Measurements from ENCODE around the gene TLR10. TPM values are rescaled to one million over a fixed set of nuclear protein-coding genes. Genes with fewer than 3 reads are reported as not detected.

The TLR10 gene
- total RNA-seq, 1 experiment from 2014 or later = not detected

GRCh38 chr4:38764277-38764676 is 18.5 kb downstream of the TLR10 start:
- CTCF ChIA-PET = interaction anchor here (0.5 kb wide), 1 partner anchor 70 kb away, joined by 5 read pairs; no protein-coding TSS in a partner anchor
- Histone ChIP-seq H3F3A (ENCODE audit: insufficient read depth, low read depth) (no peaks in the 10 kb centered on the region), H3K4me1 (replicated peaks; ENCODE audit: insufficient read depth) (no peaks in the 10 kb centered on the region), H4K20me1 (ENCODE audit: insufficient read depth) (no peaks in the 10 kb centered on the region), H3K36me3 (ENCODE audit: low read depth) (no peaks in the 10 kb centered on the region), H3K27ac (no peak overlapping the region), H2AFZ (no peak overlapping the region), H3K4me2 (no peak overlapping the region), H3K9me3 (ENCODE audit: insufficient read depth, low read depth) (no peaks in the 10 kb centered on the region), H3K9me2 (ENCODE audit: insufficient read depth) (no peaks in the 10 kb centered on the region), H3K79me2 (ENCODE audit: low read depth) (no peaks in the 10 kb centered on the region), H3K4me3 (no peak overlapping the region), H3K27me3 (ENCODE audit: insufficient read depth, low read depth) (no peaks in the 10 kb centered on the region)
- POLR2A ChIA-PET (ENCODE audit: unreplicated experiment) = no interaction called here
- intact Hi-C loops (cut with micrococcal nuclease; ENCODE audit: unreplicated experiment) = no loop called here
- no peak for TF ChIP-seq EZH2 (IDR thresholded peaks at IDR 0.05; ENCODE audit: low read depth)
- TF ChIP-seq, protein P1, sequence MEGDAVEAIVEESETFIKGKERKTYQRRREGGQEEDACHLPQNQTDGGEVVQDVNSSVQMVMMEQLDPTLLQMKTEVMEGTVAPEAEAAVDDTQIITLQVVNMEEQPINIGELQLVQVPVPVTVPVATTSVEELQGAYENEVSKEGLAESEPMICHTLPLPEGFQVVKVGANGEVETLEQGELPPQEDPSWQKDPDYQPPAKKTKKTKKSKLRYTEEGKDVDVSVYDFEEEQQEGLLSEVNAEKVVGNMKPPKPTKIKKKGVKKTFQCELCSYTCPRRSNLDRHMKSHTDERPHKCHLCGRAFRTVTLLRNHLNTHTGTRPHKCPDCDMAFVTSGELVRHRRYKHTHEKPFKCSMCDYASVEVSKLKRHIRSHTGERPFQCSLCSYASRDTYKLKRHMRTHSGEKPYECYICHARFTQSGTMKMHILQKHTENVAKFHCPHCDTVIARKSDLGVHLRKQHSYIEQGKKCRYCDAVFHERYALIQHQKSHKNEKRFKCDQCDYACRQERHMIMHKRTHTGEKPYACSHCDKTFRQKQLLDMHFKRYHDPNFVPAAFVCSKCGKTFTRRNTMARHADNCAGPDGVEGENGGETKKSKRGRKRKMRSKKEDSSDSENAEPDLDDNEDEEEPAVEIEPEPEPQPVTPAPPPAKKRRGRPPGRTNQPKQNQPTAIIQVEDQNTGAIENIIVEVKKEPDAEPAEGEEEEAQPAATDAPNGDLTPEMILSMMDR (conservative IDR thresholded peaks at IDR 0.05) = no peak
- BruUV-seq (replicated peaks) = no TSS peak
- DNase-seq = no peak

GRCh38 chr4:38762560-38762959 is 20.2 kb downstream of the TLR10 start:
- TF ChIP-seq EZH2 (IDR thresholded peaks at IDR 0.05; ENCODE audit: low read depth) = no peak
- TF ChIP-seq, protein P1 (conservative IDR thresholded peaks at IDR 0.05) = no peak
- DNase-seq = no peak
- H3K27me3 ChIP-seq (ENCODE audit: insufficient read depth, low read depth) = no peaks in the 10 kb centered on the region
- no peaks in the 10 kb centered on the region for H3K36me3 ChIP-seq (ENCODE audit: low read depth)
- no TSS peak for BruUV-seq (replicated peaks)
- no peaks in the 10 kb centered on the region for H3F3A ChIP-seq (ENCODE audit: insufficient read depth, low read depth)
- H3K9me2 ChIP-seq (ENCODE audit: insufficient read depth) = no peaks in the 10 kb centered on the region
- no peak overlapping the region for H2AFZ ChIP-seq
- H3K27ac ChIP-seq = no peak overlapping the region
- POLR2A ChIA-PET (ENCODE audit: unreplicated experiment) = no interaction called here
- no peak overlapping the region for H3K4me2 ChIP-seq
- no peaks in the 10 kb centered on the region for H3K4me1 ChIP-seq (replicated peaks; ENCODE audit: insufficient read depth)
- no peaks in the 10 kb centered on the region for H4K20me1 ChIP-seq (ENCODE audit: insufficient read depth)
- H3K4me3 ChIP-seq = no peak overlapping the region
- CTCF ChIA-PET = no interaction called here
- H3K79me2 ChIP-seq (ENCODE audit: low read depth) = no peaks in the 10 kb centered on the region
- no peaks in the 10 kb centered on the region for H3K9me3 ChIP-seq (ENCODE audit: insufficient read depth, low read depth)
- intact Hi-C loops (cut with micrococcal nuclease; ENCODE audit: unreplicated experiment) = no loop called here

- TF ChIP-seq EZH2 (IDR thresholded peaks at IDR 0.05; ENCODE audit: low read depth) = no peak
- TF ChIP-seq, protein P1 (conservative IDR thresholded peaks at IDR 0.05) = no peak; the same call in 1 of the 2 replicates
- ChIA-PET POLR2A (ENCODE audit: unreplicated experiment) (interaction anchor here (0.7 kb wide), 1 partner anchor 225 kb away, joined by 3 read pairs; no protein-coding TSS in a partner anchor), CTCF (interaction anchor here (0.5 to 3.2 kb wide), 10 partner anchors 22 to 580 kb away, joined by 3 to 23 read pairs (median 4); partner anchors contain the start of genes TLR1 and TLR10)
- no peaks in the 10 kb centered on the region for H4K20me1 ChIP-seq (ENCODE audit: insufficient read depth)
- 0 out of 2 replicates have a peak, but pooled peaks cover 3% of the 10 kb centered on the region for H3F3A ChIP-seq (ENCODE audit: insufficient read depth, low read depth)
- H3K4me3 ChIP-seq = no peak overlapping the region
- DNase-seq = no peak
- H3K9me3 ChIP-seq (ENCODE audit: insufficient read depth, low read depth) = no peaks in the 10 kb centered on the region
- no peak overlapping the region for H2AFZ ChIP-seq
- H3K4me1 ChIP-seq (replicated peaks; ENCODE audit: insufficient read depth) = no peaks in the 10 kb centered on the region
- H3K79me2 ChIP-seq (ENCODE audit: low read depth) = no peaks in the 10 kb centered on the region
- no peak overlapping the region for H3K4me2 ChIP-seq
- no TSS peak for BruUV-seq (replicated peaks)
- intact Hi-C loops (cut with micrococcal nuclease; ENCODE audit: unreplicated experiment) = loop anchor here (1.0 to 10.0 kb wide), 5 partner anchors 45 to 1215 kb away; partner anchors contain the start of genes LIAS, PDS5A, RPL9 and TLR1
- no peaks in the 10 kb centered on the region for H3K9me2 ChIP-seq (ENCODE audit: insufficient read depth)
- no peaks in the 10 kb centered on the region for H3K27me3 ChIP-seq (ENCODE audit: insufficient read depth, low read depth)
- no peak overlapping the region for H3K27ac ChIP-seq
- H3K36me3 ChIP-seq (ENCODE audit: low read depth) = no peaks in the 10 kb centered on the region
These were observed 23.0 kb downstream of the TLR10 start for GRCh38 chr4:38759790-38760122.
